Mesenchymal stem cell (in vitro differentiated cells and primary cell): Measurements from ENCODE around the gene TMF1.

Experiments used
- DNase-seq: peaks from one replicate; pipeline ENCODE4 v3.0.0-alpha.2; 2013
- H2AFZ ChIP-seq: one replicate; pipeline ENCODE4 v1.6.1; 2013; ENCODE audit warnings: low read depth, mild to moderate bottlenecking, control low read depth, inconsistent platforms, low read length, moderate library complexity
- H2AK5ac ChIP-seq: 2 replicates; pipeline ENCODE4 v1.6.1; 2013; ENCODE audit warnings: low read length, moderate library complexity, mild to moderate bottlenecking, inconsistent platforms; ENCODE audit not compliant: severe bottlenecking
- H2BK120ac ChIP-seq: one replicate; pipeline ENCODE4 v1.6.1; 2013; ENCODE audit warnings: low read depth, mild to moderate bottlenecking, inconsistent platforms, low read length, moderate library complexity
- H2BK12ac ChIP-seq, 2 experiments: one replicate each; pipeline ENCODE4 v1.6.1; 2013; ENCODE audit warnings: inconsistent platforms in 2 of 2, low read length in 2 of 2, mild to moderate bottlenecking in 2 of 2, moderate library complexity in 2 of 2, control low read depth in 1 of 2
- H2BK15ac ChIP-seq: one replicate; pipeline ENCODE4 v1.6.1; 2013; ENCODE audit warnings: mild to moderate bottlenecking, low read depth, inconsistent platforms; ENCODE audit not compliant: poor library complexity, severe bottlenecking
- H2BK5ac ChIP-seq: 2 replicates; pipeline ENCODE4 v1.6.1; 2013; ENCODE audit warnings: low read depth, mild to moderate bottlenecking, low read length, control low read depth, inconsistent platforms; ENCODE audit not compliant: poor library complexity, severe bottlenecking
- H3K14ac ChIP-seq, 2 experiments: one replicate each; pipeline ENCODE4 v1.6.1; 2013; ENCODE audit warnings: inconsistent platforms in 2 of 2, low read length in 2 of 2, control low read depth in 1 of 2, mild to moderate bottlenecking in 1 of 2, moderate library complexity in 1 of 2
- H3K18ac ChIP-seq, 2 experiments: one replicate each; pipeline ENCODE4 v1.6.1; 2013; ENCODE audit warnings: inconsistent platforms in 2 of 2, low read length in 2 of 2, control low read depth in 1 of 2, low read depth in 1 of 2, mild to moderate bottlenecking in 1 of 2
- H3K23ac ChIP-seq, 2 experiments: one replicate each; pipeline ENCODE4 v1.6.1; 2013; ENCODE audit warnings: inconsistent platforms in 2 of 2, low read length in 2 of 2, mild to moderate bottlenecking in 2 of 2, moderate library complexity in 2 of 2, control low read depth in 1 of 2
- H3K27ac ChIP-seq: 2 replicates; pipeline ENCODE4 v1.5.1; 2013; ENCODE audit warnings: mild to moderate bottlenecking, moderate library complexity, low read length, control low read depth, inconsistent platforms; ENCODE audit not compliant: poor library complexity, severe bottlenecking
- H3K27me3 ChIP-seq, 2 experiments: 2 replicates each; pipeline versions ENCODE4 v1.6.1 to v1.7.0; 2013; ENCODE audit warnings: low read length in 2 of 2, mild to moderate bottlenecking in 2 of 2, moderate library complexity in 2 of 2, control low read depth in 1 of 2, inconsistent platforms in 1 of 2; ENCODE audit not compliant: control insufficient read depth in 1 of 2, insufficient read depth in 1 of 2
- H3K36me3 ChIP-seq, 2 experiments: 2 replicates each; pipeline versions ENCODE4 v1.6.1 to v1.7.0; 2013; ENCODE audit warnings: low read length in 2 of 2, control low read depth in 1 of 2, inconsistent platforms in 1 of 2, low read depth in 1 of 2, mild to moderate bottlenecking in 1 of 2; ENCODE audit not compliant: insufficient read depth in 2 of 2, control insufficient read depth in 1 of 2
- H3K4ac ChIP-seq, 2 experiments: one replicate each; pipeline ENCODE4 v1.6.1; 2013; ENCODE audit warnings: inconsistent platforms in 2 of 2, low read length in 2 of 2, mild to moderate bottlenecking in 2 of 2, moderate library complexity in 2 of 2, control low read depth in 1 of 2, low read depth in 1 of 2
- H3K4me1 ChIP-seq: 2 replicates; pipeline ENCODE4 v1.6.1; 2013; ENCODE audit warnings: low read depth, low read length, control low read depth; ENCODE audit not compliant: control insufficient read depth, insufficient read depth
- H3K4me2 ChIP-seq: 2 replicates; pipeline ENCODE4 v1.6.1; 2013; ENCODE audit warnings: low read length, mild to moderate bottlenecking, inconsistent platforms; ENCODE audit not compliant: poor library complexity, severe bottlenecking
- H3K4me3 ChIP-seq, 2 experiments: 2 replicates each; pipeline versions ENCODE4 v1.5.1 to v1.7.0; 2013; ENCODE audit warnings: low read length in 2 of 2, mild to moderate bottlenecking in 2 of 2, control low read depth in 1 of 2, low read depth in 1 of 2; ENCODE audit not compliant: insufficient read depth in 1 of 2
- H3K79me1 ChIP-seq: replicated peaks from 2 replicates; pipeline ENCODE4 v1.6.1; 2013; ENCODE audit warnings: mild to moderate bottlenecking, control low read depth, low read length, inconsistent platforms; ENCODE audit not compliant: poor library complexity, severe bottlenecking
- H3K9ac ChIP-seq: 2 replicates; pipeline ENCODE4 v1.7.0; 2013; ENCODE audit warnings: mild to moderate bottlenecking, low read length, moderate library complexity
- H3K9me3 ChIP-seq: 2 replicates; pipeline ENCODE4 v1.7.0; 2013; ENCODE audit warnings: mild to moderate bottlenecking, low read length; ENCODE audit not compliant: control insufficient read depth
- H4K8ac ChIP-seq: one replicate; pipeline ENCODE4 v1.6.1; 2013; ENCODE audit warnings: inconsistent platforms, mild to moderate bottlenecking, low read length, moderate library complexity
- H4K91ac ChIP-seq: one replicate; pipeline ENCODE4 v1.6.1; 2013; ENCODE audit warnings: mild to moderate bottlenecking, low read length, inconsistent platforms
- WGBS: methylation state at CpG from one replicate; pipeline ENCODE4 v1.1.7; 2013; ENCODE audit warnings: mixed read lengths; 5-methylcytosine and 5-hydroxymethylcytosine counted together

Gene TMF1

DNA sequence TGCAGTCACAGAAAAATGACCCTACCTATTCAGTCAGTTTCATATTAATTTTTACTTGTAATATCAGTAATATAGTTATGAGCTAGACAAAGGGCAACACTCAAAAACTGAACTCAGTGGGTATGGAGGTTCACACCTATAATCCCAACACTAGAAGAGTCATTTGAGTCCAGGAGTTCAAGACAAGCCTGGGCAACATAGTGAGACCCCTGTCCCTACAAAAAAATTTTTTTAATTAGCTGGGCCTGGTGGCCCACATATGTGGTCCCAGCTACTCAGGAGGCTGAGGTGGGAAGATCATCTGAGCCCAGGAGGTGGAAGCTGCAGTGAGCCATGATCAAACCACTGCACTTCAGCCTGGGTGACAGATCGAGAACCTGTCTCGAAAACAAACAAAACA, 3.1 kb downstream of the TMF1 start:
- H2AFZ ChIP-seq, result no peak overlapping the region
- no peaks in the 10 kb centered on the region for H3K27me3 ChIP-seq
- no peak overlapping the region for H2BK12ac ChIP-seq
- no peak overlapping the region for H3K27ac ChIP-seq
- no peaks in the 10 kb centered on the region for H3K79me1 ChIP-seq
- peaks cover 4% of the 10 kb centered on the region for H3K4me1 ChIP-seq
- H2BK120ac ChIP-seq, result no peak overlapping the region
- peak overlapping the region; percentile 96 for H3K9ac ChIP-seq
- no peak overlapping the region for H3K4me2 ChIP-seq
- H4K91ac ChIP-seq, result no peak overlapping the region
- H3K18ac ChIP-seq, result no peak overlapping the region
- H3K23ac ChIP-seq, result no peak overlapping the region
- H3K4ac ChIP-seq, result no peak overlapping the region
- H3K14ac ChIP-seq, result no peak overlapping the region
- WGBS, result no CpG with 5 or more reads among the region's 2 CpGs
- H2BK5ac ChIP-seq, result no peak overlapping the region
- H2AK5ac ChIP-seq, result no peak overlapping the region
- H3K4me3 ChIP-seq, result no peak overlapping the region
- H3K36me3 ChIP-seq, result peaks cover 4 to 67% of the 10 kb centered on the region in 2 experiments
- no peak overlapping the region for H2BK15ac ChIP-seq
- no peaks in the 10 kb centered on the region for H3K9me3 ChIP-seq
- no peak for DNase-seq
- H4K8ac ChIP-seq, result no peak overlapping the region

DNA sequence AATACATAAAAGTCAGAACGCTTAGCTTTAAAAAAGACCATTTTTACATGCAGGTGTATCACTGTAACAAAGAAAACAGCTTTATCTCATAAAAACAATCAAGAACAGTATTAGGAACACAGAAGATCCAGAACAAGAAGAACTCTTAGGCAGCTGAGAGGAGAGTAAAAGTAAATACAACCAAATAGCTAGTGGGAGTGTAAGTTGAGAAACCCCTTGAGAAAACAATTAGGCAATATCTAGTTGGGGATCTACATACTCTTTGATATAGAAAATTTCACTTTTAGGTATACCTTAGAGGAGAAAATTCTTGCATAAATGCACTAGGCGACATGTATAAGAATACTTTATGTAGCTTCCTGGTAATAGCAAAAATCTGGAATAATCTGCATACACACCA, 7.5 kb downstream of the TMF1 start:
- H3K4me2 ChIP-seq, result no peak overlapping the region
- WGBS, result 100% methylated on average over 1 of the region's 2 CpGs
- H3K9me3 ChIP-seq, result no peaks in the 10 kb centered on the region
- peaks cover 5% of the 10 kb centered on the region for H3K79me1 ChIP-seq
- H2AFZ ChIP-seq, result no peak overlapping the region
- H3K27me3 ChIP-seq, result no peaks in the 10 kb centered on the region
- H3K9ac ChIP-seq, result no peak overlapping the region
- H3K14ac ChIP-seq, result no peak overlapping the region
- no peak overlapping the region for H3K18ac ChIP-seq
- H2BK12ac ChIP-seq, result no peak overlapping the region
- no peak overlapping the region for H4K8ac ChIP-seq
- H3K4me3 ChIP-seq, result no peak overlapping the region
- H2BK5ac ChIP-seq, result no peak overlapping the region
- H3K4ac ChIP-seq, result no peak overlapping the region
- H3K36me3 ChIP-seq, result peaks cover 13 to 96% of the 10 kb centered on the region in 2 experiments
- H2AK5ac ChIP-seq, result no peak overlapping the region
- H3K27ac ChIP-seq, result no peak overlapping the region
- no peak overlapping the region for H4K91ac ChIP-seq
- no peak overlapping the region for H3K23ac ChIP-seq
- H3K4me1 ChIP-seq, result peaks cover 2% of the 10 kb centered on the region
- DNase-seq, result no peak
- H2BK15ac ChIP-seq, result no peak overlapping the region
- no peak overlapping the region for H2BK120ac ChIP-seq

DNA sequence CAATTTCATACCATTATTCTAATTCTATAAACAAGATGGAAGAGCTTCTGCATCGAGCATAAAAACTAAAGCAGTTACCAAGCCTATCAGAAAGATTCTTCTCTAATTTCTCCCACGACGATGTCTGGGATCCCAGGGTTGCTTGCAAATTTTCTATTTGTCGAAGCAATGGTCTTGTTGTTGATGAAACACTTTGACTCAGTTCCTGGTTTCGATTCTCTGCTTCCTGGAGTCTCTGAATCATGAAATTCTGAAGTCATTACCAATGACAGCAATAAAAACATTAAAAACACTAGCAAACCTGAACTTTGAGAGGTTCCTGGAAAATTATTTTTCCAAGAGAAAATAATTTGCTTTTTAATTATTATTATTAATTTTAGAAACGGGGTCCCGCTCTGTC, 18.7 kb downstream of the TMF1 start:
- Histone ChIP-seq H2BK12ac (no peak overlapping the region), H4K91ac (no peak overlapping the region), H2AFZ (no peak overlapping the region), H3K23ac (no peak overlapping the region), H3K9ac (no peak overlapping the region), H3K4me3 (no peak overlapping the region), H2BK15ac (no peak overlapping the region), H3K9me3 (no peaks in the 10 kb centered on the region), H3K27ac (peak overlapping the region; percentile 64), H3K27me3 (no peaks in the 10 kb centered on the region), H3K4me1 (no peaks in the 10 kb centered on the region), H3K36me3 (peaks cover 21 to 95% of the 10 kb centered on the region in 2 experiments), H2BK5ac (no peak overlapping the region), H3K18ac (no peak overlapping the region), H3K14ac (no peak overlapping the region), H3K79me1 (peaks cover 6% of the 10 kb centered on the region), H4K8ac (no peak overlapping the region), H3K4me2 (no peak overlapping the region), H3K4ac (no peak overlapping the region), H2AK5ac (no peak overlapping the region), H2BK120ac (no peak overlapping the region)
- peak; percentile 74 for DNase-seq
- 80% methylated on average over 6 of the region's 7 CpGs for WGBS

DNA sequence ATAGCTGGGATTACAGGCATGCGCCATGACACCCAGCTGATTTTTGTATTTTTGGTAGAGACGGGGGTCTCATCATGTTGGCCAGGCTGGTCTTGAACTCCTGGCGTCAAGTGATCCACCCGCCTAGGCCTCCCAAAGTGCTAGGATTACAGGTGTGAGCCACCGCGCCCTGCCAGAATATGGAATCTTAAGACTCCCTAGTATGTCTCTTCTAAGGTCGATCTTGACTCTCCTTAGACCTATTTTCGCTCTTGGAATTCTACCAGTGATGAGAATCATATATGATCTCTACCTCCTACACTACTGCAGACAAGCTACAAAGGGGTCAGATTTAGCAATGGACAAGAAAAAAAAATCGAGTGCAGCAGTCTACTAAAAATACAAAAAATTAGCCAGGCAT, 19.4 kb downstream of the TMF1 start:
- peaks cover 21 to 95% of the 10 kb centered on the region in 2 experiments for H3K36me3 ChIP-seq
- no peak overlapping the region for H3K14ac ChIP-seq
- H3K23ac ChIP-seq, result no peak overlapping the region
- no peak overlapping the region for H3K18ac ChIP-seq
- H3K4me1 ChIP-seq, result no peaks in the 10 kb centered on the region
- 95% methylated on average over 9 of the region's 9 CpGs for WGBS
- no peak overlapping the region for H2BK12ac ChIP-seq
- DNase-seq, result no peak
- H2AFZ ChIP-seq, result no peak overlapping the region
- no peak overlapping the region for H3K9ac ChIP-seq
- H3K27ac ChIP-seq, result peak overlapping the region; percentile 47
- no peaks in the 10 kb centered on the region for H3K9me3 ChIP-seq
- no peak overlapping the region for H2AK5ac ChIP-seq
- no peak overlapping the region for H3K4me3 ChIP-seq
- H3K79me1 ChIP-seq, result peaks cover 6% of the 10 kb centered on the region
- H2BK15ac ChIP-seq, result no peak overlapping the region
- H3K27me3 ChIP-seq, result no peaks in the 10 kb centered on the region
- no peak overlapping the region for H4K91ac ChIP-seq
- no peak overlapping the region for H2BK120ac ChIP-seq
- no peak overlapping the region for H3K4me2 ChIP-seq
- H2BK5ac ChIP-seq, result no peak overlapping the region
- H3K4ac ChIP-seq, result no peak overlapping the region
- no peak overlapping the region for H4K8ac ChIP-seq
